Measurements from ENCODE around the gene LCN10. TPM values are rescaled to one million over a fixed set of nuclear protein-coding genes. Genes with fewer than 3 reads are reported as not detected.
A peak's percentile ranks its signal among the peaks of the same experiment; 100 is the strongest.

Gene LCN10
- total RNA-seq, 1 experiment from 2014 or later, result 1.5 TPM

DNA sequence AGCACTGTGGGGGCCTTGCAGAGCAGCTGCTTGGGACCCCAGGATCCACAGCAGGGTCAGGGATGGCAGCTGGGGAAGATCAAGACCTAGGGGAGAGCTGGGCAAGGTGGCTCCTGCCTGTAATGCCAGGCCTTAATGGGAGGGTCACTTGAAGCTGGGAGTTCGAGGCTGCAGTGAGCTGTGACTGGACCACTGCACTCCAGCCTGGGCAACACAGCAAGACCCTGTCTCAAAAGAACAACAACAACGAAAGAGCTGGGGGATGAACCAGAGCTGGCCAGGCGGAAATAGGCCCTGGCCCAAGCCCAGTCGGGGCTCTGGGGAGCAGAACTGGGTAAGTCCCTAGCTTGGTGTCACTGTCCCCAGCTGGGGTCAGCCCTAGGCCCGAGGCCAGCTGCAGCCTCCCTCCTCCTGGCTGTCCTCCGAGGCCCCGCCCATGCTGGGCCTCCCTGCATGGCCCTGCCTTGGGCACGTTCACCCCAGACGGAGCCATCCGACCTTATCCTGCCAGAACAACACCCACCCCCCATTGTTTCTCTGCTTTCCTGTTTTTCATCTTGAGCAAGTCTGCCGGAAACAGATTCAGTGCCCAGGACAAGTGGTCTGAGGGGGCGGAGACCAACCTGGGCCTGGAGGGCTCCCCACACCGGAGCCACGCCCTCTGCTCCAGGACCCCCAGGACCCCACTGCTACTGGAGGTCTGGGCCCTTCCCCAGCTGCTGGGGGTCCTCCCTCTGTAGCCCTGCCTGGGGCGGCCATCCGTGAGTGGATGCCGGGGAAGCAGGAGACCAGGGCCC is 28.4 kb downstream of the LCN10 start:
- Mint-ChIP-seq H3K4me1 (peaks cover 3 to 10% of the 10 kb centered on the region in 2 experiments), H3K9me3 (no peaks in the 10 kb centered on the region), H3K27ac (no peak overlapping the region), H3K36me3 (ENCODE audit: insufficient read depth in 1 of 3, low read depth in 3 of 3) (peaks cover 0 to 5% (median 4%) of the 10 kb centered on the region in 3 experiments; a peak in 3 of 7 replicates), H3K27me3 (ENCODE audit: low read depth) (peaks cover 25% of the 10 kb centered on the region), H3K4me3 (peak overlapping the region in 1 of 2 experiments; percentile 70; a peak in 2 of 5 replicates)
- no peaks in the 10 kb centered on the region for H3K27me3 ChIP-seq (ENCODE audit: insufficient read depth, low read length)
- no peak overlapping the region for H3K4ac ChIP-seq (ENCODE audit: low read depth, low read length)
- no peak overlapping the region for H2BK12ac ChIP-seq (ENCODE audit: insufficient read length, low read depth, low read length)
- H3K23me2 ChIP-seq (ENCODE audit: insufficient read length, low read depth, low read length, poor library complexity, severe bottlenecking), result peaks cover 12% of the 10 kb centered on the region
- H4K5ac ChIP-seq (ENCODE audit: insufficient read length, low read depth, low read length), result no peak overlapping the region
- no peak overlapping the region; the same call in 1 of the 2 replicates for H2BK15ac ChIP-seq (ENCODE audit: low read depth, low read length)
- no peaks in the 10 kb centered on the region for H4K20me1 ChIP-seq (ENCODE audit: control insufficient read depth, insufficient read depth, insufficient read length)
- H3K18ac ChIP-seq (ENCODE audit: insufficient read length, low read depth, low read length), result no peak overlapping the region
- WGBS (ENCODE audit: extremely low coverage, insufficient read length, low lambda C conversion rate), result no CpG with 5 or more reads among the region's 17 CpGs
- no peak overlapping the region for H4K91ac ChIP-seq (ENCODE audit: insufficient read length, low read depth, low read length)
- no peak overlapping the region for H3T11ph ChIP-seq (ENCODE audit: low read length)
- no peak overlapping the region for H3K27ac ChIP-seq (ENCODE audit: insufficient read length, low read depth, low read length)
- no peak overlapping the region for H3K9ac ChIP-seq (ENCODE audit: extremely low read depth, insufficient read length, low read length)
- H2BK5ac ChIP-seq (ENCODE audit: insufficient read length, low read length), result no peak overlapping the region
- H3K4me2 ChIP-seq (ENCODE audit: insufficient read depth, insufficient read length, low read length), result no peak overlapping the region
- DNase-seq, result no peak
- H2AFZ ChIP-seq (ENCODE audit: low read length), result no peak overlapping the region
- H3K9me3 ChIP-seq (ENCODE audit: control insufficient read depth, low read depth, low read length), result no peaks in the 10 kb centered on the region
- peaks cover 8% of the 10 kb centered on the region for H3K79me1 ChIP-seq (ENCODE audit: insufficient read depth, low read depth, low read length, poor library complexity, severe bottlenecking)
- no peak overlapping the region for H2AK5ac ChIP-seq (ENCODE audit: insufficient read length, low read length)
- H3K79me2 ChIP-seq (ENCODE audit: insufficient read depth, low read length), result peaks cover 4% of the 10 kb centered on the region; the same call in 1 of the 2 replicates
- no peak overlapping the region for H4K8ac ChIP-seq (replicated peaks; ENCODE audit: insufficient read length, low read depth, low read length)
- H2BK120ac ChIP-seq (ENCODE audit: low read depth, low read length, poor library complexity, severe bottlenecking), result no peak overlapping the region
- no peak overlapping the region; the same call in 1 of the 2 replicates for H3K14ac ChIP-seq (ENCODE audit: insufficient read depth, low read length)
- no peak overlapping the region for H3K56ac ChIP-seq (ENCODE audit: insufficient read length, low read depth, low read length)
- TF ChIP-seq CTCF (conservative IDR thresholded peaks at IDR 0.05), result no peak
- H3K23ac ChIP-seq (ENCODE audit: insufficient read length, low read depth, low read length), result no peak overlapping the region
- H3K4me1 ChIP-seq (ENCODE audit: insufficient read depth, low read length), result no peaks in the 10 kb centered on the region; the same call in 1 of the 2 replicates
- H2BK20ac ChIP-seq (ENCODE audit: low read depth, low read length, poor library complexity, severe bottlenecking), result no peak overlapping the region
